ENCODE results near the gene ADGRE1. TPM values are rescaled to one million over a fixed set of nuclear protein-coding genes. Genes with fewer than 3 reads are reported as not detected.

Gene ADGRE1
- total and polyA plus RNA-seq, 2 of the 8 experiments (the other 6 are each of a cell fraction or from before 2014, with no cell fraction given) = not detected

- Histone ChIP-seq H3K23me2 (ENCODE audit: low read depth, low read length) (peaks cover 8% of the 10 kb centered on the region; the same call in 1 of the 2 replicates), H3K36me3 (ENCODE audit: control insufficient read depth in 2 of 4, insufficient read depth in 4 of 4, low read length in 3 of 4) (no peaks in the 10 kb centered on the region), H3K79me2 (ENCODE audit: control insufficient read depth in 1 of 2, insufficient read depth in 2 of 2, low read length in 2 of 2) (no peaks in the 10 kb centered on the region), H3K23ac (ENCODE audit: insufficient read length) (no peak overlapping the region), H3K4me1 (replicated peaks in 1 of 4; ENCODE audit: control insufficient read depth in 3 of 4, insufficient read depth in 4 of 4, low read length in 3 of 4) (no peaks in the 10 kb centered on the region), H2BK5ac (ENCODE audit: low read depth, low read length) (no peak overlapping the region), H2BK12ac (ENCODE audit: low read depth, low read length) (no peak overlapping the region), H3K4me3 (ENCODE audit: extremely low read depth in 1 of 4, insufficient read depth in 2 of 4, low read depth in 3 of 4, low read length in 4 of 4) (no peak overlapping the region), H3K27me3 (replicated peaks in 1 of 4; ENCODE audit: control insufficient read depth in 3 of 4, extremely low read depth in 1 of 4, insufficient read depth in 3 of 4, low read length in 3 of 4) (no peaks in the 10 kb centered on the region), H3K18ac (ENCODE audit: extremely low read depth, low read length) (no peak overlapping the region), H2BK120ac (replicated peaks; ENCODE audit: low read depth, low read length) (no peak overlapping the region), H2BK20ac (ENCODE audit: low read length) (no peak overlapping the region), H3K9me3 (ENCODE audit: insufficient read depth in 2 of 2, low read depth in 1 of 2, low read length in 1 of 2) (peaks cover 58 to 83% of the 10 kb centered on the region in 2 experiments), H3K4ac (replicated peaks; ENCODE audit: insufficient read length, low read depth, low read length) (no peak overlapping the region), H2AFZ (ENCODE audit: low read length) (no peak overlapping the region), H2BK15ac (ENCODE audit: low read length) (no peak overlapping the region), H2AK5ac (ENCODE audit: low read depth, low read length) (no peak overlapping the region), H3K27ac (ENCODE audit: low read depth, low read length) (no peak overlapping the region), H3K56ac (replicated peaks; ENCODE audit: insufficient read length, low read depth, low read length) (peak overlapping the region; percentile 10), H3K79me1 (ENCODE audit: low read depth, low read length) (no peaks in the 10 kb centered on the region), H4K91ac (replicated peaks; ENCODE audit: insufficient read length, low read length) (no peak overlapping the region), H3K4me2 (ENCODE audit: insufficient read depth in 1 of 2, low read depth in 2 of 2, low read length in 2 of 2) (no peak overlapping the region), H4K20me1 (replicated peaks in 1 of 2; ENCODE audit: control insufficient read depth in 1 of 2, insufficient read depth in 2 of 2, low read length in 2 of 2) (peaks cover 0 to 6% of the 10 kb centered on the region in 2 experiments), H3K9ac (replicated peaks in 1 of 4; ENCODE audit: extremely low read depth in 1 of 4, low read depth in 3 of 4, low read length in 3 of 4) (no peak overlapping the region), H4K5ac (ENCODE audit: insufficient read length, low read depth, low read length) (no peak overlapping the region), H4K8ac (ENCODE audit: extremely low read depth, insufficient read depth, low read length) (no peak overlapping the region), H3K14ac (ENCODE audit: insufficient read length) (no peak overlapping the region)
- POLR2A ChIA-PET (ENCODE audit: partially characterized antibody) = no interaction called here
- FAIRE-seq (no peak), DNase-seq (ENCODE audit: low read depth in 1 of 2, low spot score in 2 of 2) (no peak)
- CTCF ChIA-PET (ENCODE audit: partially characterized antibody) = interaction anchor here (0.6 kb wide), 1 partner anchor 9 kb away, joined by 3 read pairs; no protein-coding TSS in a partner anchor
- WGBS, 2 experiments (ENCODE audit: extremely low coverage in 1 of 2, insufficient coverage in 1 of 2, insufficient read length in 1 of 2, insufficient replicate concordance in 2 of 2, low coverage in 1 of 2, low lambda C conversion rate in 2 of 2, missing lambda C conversion rate in 1 of 2) = 86 to 100% methylated on average over 3 of the region's 3 CpGs
- TF ChIP-seq SP1 (IDR thresholded peaks at IDR 0.05; ENCODE audit: low read depth, low read length) (no peak), CTBP2 (IDR thresholded peaks at IDR 0.05; ENCODE audit: borderline replicate concordance, insufficient read depth, insufficient read length, low read length) (no peak), MAFK (IDR thresholded peaks at IDR 0.05; ENCODE audit: low read depth, low read length) (no peak), SP2 (IDR thresholded peaks at IDR 0.05; ENCODE audit: low read length) (no peak), HDAC2 (IDR thresholded peaks at IDR 0.05; ENCODE audit: borderline replicate concordance in 1 of 2, low read depth in 2 of 2, low read length in 2 of 2) (no peak), CTCF (IDR thresholded peaks at IDR 0.05; ENCODE audit: control extremely low read depth in 1 of 3, insufficient read depth in 1 of 3, low read depth in 1 of 3, low read length in 3 of 3) (no peak), CBX8 (IDR thresholded peaks at IDR 0.05; ENCODE audit: borderline replicate concordance, low read depth, low read length) (no peak), JUND (IDR thresholded peaks at IDR 0.05; ENCODE audit: low read length) (no peak), POLR2A (IDR thresholded peaks at IDR 0.05; ENCODE audit: control extremely low read depth in 1 of 2, low read depth in 2 of 2, low read length in 2 of 2) (no peak), CHD2 (IDR thresholded peaks at IDR 0.05; ENCODE audit: low read length) (no peak), CEBPB (IDR thresholded peaks at IDR 0.05; ENCODE audit: low read depth, low read length) (no peak), MAX (IDR thresholded peaks at IDR 0.05) (no peak), JUN (IDR thresholded peaks at IDR 0.05; ENCODE audit: low read depth, low read length) (no peak)
Observed at GRCh38 chr19:6955082-6955481, 67.7 kb downstream of the ADGRE1 start.

All from H1 (cell line).